HG02840 (cell line): ENCODE results near the gene PLXNB3.

Source experiments
- ATAC-seq: cut with Tn5 transposase; IDR thresholded peaks from one replicate; pipeline ENCODE4 v1.9.1; 2021; ENCODE audit warnings: mild to moderate bottlenecking, moderate library complexity, moderate number of reproducible peaks; ENCODE audit not compliant: unreplicated experiment, low FRiP score

Gene PLXNB3

DNA sequence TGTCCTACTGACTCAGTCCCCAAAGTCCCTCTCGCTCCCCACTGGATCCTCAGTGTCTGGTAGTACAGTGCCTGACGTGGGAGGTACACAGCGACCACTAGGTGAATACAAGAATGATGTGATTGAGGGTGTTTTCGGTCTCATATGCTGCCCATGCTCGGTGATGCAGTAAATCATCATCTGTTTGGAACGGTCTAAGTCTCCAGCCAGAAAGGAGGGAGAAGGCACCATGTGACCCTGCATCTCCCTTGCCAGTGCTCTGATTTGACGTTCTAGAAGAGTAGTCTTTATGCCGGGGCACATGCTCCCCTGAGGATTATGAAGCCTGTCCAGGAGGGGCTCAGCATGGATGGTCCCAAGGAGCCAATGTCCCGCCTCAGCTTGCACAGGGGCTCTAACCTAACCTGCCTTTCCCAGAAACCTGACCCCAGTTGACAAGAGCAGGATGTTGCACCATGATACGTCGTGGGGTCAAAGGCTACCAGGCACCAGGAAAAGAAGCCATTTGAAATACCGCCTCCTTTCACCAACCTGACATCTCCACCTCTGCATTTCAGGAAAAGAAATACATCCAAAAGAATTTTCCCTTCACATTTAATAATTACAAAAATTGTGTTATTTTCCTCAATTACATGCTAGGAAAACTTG, 13.8 kb upstream of the PLXNB3 start:
- ATAC-seq, result no peak

DNA sequence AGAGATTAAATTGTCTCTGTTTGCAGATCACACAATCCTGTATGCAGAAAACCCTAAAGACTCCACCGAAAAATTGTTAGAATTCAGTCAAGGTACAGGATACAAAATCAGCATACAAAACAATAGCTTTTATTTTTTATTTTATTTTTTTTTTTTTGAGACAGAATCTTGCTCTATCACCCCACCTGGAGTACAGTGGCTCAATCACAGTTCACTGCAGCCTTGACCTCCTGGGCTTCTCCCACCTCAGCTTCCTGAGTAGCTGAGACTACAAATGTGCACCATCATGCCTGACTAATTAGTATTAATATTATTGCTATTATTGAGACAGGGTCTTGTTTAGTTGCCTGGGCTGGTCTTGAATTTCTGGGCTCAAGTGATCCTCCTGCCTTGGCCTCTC, 8.9 kb upstream of the PLXNB3 start:
- ATAC-seq, result no peak

DNA sequence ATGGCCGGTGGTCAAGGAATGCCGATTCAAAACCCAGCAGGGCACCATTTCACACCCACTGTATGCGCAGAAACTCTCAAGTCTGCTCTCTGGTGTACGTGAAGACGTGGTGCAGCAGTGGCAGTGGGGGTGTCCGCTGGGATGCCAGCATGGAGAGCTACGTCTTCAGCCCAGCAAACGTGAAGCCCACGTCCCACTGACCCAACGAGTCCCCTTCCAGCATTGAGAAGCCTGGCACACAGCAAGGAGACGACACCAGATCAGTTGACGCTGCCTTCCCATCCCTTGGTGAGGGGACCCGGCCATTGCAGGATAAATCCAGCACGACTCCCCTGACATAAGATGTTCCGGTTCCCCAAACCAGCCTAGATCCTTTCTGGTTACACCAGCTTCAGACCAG, 2.2 kb upstream of the PLXNB3 start:
- ATAC-seq, result no peak

DNA sequence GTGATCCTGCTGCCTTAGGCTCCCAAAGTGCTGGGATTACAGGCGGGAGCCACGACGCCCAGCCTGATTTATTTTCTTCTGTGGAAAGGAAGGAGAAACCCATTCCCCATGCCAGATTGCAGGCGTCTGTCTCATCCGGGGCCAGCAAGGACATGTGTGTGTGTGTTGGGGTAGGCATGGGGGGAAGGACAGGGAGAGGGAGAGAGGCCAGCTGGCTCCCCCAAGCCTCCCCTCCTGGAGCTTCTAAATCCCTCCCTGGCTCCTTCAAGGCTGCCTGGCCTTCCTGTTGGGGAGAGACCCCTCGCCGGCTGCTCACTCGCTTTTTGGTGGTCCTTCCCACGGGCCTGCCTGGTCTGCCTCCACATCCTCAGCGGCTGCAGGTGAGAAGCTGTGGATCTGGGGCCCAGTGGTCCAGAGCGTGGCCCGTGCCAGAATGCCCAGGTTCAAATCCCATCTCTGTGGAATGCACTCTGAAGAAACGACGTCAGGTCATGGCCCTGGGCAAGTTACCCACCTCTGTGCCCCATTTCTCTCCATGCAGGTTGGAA, 1.3 kb upstream of the PLXNB3 start:
- ATAC-seq, result no peak

DNA sequence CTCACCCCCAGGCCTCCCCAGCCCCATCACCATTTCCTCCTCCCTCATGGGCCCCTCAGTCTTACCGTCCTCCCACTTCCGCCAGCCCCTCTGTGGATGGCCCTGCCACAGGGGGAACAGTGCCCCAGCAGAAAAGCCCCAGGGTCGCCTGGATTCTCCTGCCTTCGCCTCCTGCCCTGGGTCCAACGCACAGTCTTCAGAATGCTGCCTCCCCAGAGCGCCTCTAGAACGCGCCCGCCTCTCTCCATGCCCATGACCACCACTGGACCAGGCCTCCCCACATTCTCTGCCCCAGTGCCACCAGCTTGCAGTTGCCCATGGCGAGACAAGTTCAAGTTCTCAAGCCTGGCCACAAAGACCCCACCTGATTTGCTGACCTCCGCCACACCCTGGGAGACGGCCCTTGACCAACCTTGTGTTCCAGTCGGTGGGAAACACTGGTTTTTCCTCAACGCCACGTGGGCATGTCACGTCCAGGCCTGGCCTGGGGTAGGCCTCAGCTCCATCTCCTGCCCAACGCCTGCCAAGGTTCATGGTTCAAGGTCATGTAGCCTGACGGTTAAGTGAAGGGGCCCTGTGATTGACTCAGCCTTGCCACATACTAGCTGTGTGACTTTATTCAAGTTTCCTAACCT, 634 bp upstream of the PLXNB3 start:
- no peak for ATAC-seq

DNA sequence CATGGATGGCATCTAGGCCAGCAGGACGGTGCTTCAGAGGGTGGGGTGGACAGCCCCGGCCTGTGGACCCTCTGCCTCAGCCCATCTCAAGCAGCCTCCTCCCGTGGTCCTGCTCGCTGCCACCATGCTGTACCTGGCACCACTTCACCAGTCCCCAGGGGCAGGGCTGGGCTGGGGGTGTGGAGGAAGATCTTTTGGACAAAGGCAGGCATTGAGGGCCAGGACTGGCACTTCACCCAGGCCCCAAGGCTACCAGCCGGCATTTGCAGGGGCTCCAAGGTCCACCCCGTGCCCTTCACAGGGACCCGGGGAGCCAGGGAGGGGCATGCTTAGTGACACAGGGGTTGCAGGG, 713 bp downstream of the PLXNB3 start:
- no peak for ATAC-seq

DNA sequence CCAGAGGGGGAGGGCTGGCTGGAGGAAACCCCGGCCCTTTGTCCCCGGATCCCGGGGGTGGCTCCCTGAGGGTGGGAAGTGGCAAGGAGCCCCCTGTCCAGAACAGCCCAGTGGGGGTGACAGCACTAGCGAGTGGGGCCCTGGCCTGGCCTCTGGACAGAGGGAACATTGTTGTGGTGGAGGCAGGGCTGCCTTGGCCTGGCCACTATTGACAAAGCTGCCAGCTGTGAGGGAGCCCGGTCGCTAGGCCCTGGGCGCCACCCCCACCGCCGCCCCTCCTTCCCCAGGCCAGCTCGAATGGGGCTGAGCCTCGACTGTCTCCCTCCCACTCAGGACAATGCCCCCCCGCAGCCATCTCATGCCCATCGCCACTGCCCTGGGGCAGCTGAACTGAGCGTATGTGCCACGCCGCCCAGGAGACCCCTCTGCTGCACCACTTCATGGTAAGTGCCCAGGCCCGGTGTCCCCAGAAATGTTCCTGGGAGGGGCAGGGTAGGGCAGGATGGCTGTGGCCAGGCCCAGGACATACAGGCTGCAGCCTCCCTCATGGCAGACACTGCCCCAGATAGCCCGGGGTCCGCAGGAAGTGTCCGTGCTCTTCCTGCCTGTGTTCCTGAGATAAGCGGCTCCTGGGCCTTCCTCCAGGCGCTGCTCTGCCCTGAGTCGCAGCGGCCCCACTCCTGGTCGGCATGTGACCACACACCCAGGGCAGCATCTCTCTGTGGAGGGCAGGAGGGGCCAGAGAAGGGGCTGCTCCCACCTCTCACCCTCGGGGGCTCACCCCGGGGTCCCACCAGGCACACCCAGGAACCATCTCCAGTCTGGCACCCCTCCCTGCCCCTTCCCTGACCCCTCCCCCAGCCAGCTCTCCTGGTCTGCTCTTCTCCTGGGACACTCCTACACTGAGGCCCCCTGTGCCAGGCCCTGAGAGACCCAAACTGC, 1.4 kb downstream of the PLXNB3 start:
- ATAC-seq, result no peak

DNA sequence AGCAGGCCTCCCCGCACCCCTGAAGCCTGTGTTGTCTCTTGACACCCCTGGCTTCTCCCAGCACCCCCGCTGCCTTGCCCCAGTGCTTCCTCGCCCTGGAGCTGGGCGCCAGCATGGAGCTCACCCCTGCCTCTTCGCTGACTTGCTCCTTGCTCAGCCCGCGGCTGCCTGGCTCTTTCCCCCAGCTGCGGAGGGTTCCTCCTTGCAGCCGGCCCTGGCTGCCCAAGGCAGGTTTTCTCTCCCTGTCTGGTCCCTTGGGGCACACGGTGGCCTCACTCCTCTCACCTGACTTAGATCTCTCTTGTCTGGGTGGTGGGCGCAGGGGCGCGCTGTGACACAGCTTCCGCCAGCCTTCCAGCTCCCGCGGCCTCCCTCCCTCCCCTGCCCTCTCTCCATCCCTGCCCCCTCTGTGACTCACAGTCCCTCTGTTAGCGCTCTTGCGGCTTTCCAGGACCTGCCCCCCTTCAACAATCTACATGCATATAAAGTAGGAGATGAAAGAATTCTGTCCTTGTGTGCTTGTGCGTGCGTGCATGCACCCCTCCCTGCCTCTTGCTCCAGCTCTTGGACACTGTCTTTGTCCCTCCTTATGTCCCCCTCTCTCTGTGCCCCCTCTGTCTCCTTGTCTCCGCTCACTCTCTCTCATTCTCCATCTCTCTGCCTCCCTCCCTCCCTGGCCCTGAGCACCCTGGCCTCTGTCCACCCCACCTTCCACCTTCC, 2.2 kb downstream of the PLXNB3 start:
- no peak for ATAC-seq

DNA sequence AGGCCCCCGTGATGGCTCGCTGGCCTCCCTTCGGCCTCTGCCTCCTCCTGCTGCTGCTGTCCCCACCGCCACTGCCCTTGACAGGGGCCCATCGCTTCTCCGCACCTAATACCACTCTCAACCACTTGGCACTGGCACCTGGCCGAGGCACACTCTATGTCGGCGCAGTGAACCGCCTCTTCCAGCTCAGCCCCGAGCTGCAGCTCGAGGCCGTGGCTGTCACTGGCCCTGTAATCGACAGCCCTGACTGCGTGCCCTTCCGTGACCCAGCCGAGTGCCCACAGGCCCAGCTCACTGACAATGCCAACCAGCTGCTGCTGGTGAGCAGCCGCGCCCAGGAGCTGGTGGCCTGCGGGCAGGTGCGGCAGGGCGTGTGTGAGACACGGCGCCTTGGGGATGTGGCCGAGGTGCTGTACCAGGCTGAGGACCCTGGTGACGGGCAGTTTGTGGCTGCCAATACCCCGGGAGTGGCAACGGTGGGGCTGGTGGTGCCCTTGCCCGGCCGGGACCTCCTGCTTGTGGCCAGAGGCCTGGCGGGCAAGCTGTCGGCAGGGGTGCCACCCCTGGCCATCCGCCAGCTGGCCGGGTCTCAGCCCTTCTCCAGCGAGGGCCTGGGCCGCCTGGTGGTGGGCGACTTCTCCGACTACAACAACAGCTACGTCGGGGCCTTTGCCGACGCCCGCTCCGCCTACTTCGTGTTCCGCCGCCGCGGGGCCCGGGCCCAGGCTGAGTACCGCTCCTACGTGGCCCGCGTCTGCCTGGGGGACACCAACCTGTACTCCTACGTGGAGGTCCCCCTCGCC, 3.0 kb downstream of the PLXNB3 start:
- no peak for ATAC-seq

DNA sequence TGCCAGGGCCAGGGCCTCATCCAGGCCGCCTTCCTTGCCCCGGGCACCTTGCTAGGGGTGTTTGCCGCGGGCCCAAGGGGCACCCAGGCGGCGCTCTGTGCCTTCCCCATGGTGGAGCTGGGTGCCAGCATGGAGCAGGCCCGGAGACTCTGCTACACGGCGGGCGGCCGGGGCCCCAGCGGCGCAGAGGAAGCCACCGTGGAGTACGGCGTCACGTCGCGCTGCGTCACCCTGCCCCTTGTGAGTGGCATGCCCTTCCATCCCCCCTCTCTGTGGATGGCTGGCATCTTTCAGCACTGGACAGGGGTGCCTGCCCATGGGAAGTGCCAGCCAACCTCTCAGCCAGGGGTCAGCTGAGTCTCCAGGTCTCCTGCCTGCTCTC, 3.6 kb downstream of the PLXNB3 start:
- ATAC-seq, result no peak

DNA sequence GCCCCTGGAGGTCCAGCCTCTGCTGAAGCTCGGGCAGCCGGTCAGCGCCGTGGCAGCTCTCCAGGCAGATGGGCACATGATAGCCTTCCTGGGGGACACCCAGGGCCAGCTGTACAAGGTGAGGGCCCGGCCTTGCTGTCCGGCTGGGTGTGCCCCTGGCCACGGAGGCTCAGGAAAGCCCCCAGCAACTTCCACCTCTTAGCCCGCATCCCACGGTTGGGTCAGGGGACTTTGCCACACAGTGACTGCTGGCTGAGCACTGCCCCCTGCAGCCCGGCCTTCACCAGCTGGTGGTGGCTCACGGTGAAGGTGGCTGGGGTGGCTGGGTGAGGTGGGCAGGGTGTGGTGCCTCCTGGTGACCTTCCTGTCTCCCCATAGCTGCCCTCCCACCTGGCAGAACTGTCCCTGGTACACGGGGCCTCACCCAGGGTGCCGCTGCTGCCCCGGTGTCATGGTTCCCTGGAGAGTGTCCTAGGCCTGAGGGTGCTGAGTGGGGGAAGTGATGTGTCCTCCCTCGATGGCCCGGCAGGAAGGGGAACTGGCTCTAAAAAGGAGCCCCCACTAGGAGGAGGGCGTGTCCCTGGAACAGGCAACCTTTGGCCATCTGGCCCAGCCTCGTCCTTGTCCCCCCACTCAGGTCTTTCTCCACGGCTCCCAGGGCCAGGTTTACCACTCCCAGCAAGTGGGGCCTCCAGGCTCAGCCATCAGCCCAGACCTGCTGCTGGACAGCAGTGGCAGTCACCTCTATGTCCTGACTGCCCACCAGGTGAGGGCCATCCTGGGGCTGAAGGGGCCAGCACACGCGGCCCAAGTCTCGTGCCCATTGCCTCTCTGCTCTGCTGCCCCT, 4.5 kb downstream of the PLXNB3 start:
- ATAC-seq, result no peak

DNA sequence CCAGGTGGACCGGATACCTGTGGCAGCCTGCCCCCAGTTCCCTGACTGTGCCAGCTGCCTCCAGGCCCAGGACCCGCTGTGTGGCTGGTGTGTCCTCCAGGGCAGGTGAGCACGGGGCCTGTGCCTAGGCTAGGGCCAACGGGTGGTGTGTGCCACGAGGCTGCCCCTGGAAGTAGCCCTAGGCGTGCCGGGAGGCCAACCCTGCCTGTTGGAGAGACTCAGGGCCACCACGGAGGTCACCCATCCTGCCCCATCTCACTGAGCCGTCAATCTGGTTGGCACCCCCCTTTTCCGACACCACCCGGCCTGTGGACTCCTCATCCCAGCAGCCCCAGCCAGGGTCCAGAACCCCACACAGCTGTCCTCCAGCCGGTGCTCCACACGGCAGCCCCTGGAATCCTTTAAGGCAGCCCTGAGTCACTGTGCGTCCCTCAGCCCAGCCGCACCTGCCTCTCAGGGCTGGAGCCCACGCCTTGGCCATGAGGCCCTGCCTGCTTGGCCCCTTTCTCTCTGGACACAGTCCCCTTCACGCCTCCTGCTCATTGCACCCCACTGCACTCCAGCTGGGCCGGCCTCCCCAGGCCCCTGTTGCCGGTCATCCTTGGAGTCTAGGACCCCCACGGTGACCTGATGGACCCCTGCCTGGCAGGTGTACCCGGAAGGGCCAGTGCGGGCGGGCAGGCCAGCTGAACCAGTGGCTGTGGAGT, 5.3 kb downstream of the PLXNB3 start:
- ATAC-seq, result no peak

DNA sequence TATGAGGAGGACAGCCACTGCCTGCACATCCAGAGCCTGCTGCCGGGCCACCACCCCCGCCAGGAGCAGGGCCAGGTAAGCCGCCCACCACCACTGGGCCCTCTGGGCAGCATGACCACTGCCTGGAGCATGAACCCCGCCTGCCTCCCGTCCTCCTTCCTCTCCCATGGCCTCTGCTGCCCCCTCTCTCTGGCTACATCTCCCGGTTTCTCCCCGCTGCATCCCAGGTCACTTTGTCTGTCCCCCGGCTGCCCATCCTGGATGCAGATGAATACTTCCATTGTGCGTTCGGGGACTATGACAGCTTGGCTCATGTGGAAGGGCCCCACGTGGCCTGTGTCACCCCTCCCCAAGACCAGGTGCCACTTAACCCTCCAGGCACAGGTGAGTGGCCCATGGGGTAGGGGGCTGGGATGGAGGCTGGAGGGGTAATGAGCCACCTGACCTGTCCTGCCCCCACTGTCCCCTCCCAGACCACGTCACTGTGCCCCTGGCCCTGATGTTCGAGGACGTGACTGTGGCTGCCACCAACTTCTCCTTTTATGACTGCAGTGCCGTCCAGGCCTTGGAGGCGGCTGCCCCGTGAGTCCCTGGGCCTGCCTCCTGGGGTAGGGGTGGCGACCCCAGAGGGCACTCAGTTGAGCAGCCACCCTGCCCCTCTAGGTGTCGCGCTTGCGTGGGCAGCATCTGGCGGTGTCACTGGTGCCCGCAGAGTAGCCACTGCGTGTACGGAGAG, 6.0 kb downstream of the PLXNB3 start:
- ATAC-seq, result no peak

DNA sequence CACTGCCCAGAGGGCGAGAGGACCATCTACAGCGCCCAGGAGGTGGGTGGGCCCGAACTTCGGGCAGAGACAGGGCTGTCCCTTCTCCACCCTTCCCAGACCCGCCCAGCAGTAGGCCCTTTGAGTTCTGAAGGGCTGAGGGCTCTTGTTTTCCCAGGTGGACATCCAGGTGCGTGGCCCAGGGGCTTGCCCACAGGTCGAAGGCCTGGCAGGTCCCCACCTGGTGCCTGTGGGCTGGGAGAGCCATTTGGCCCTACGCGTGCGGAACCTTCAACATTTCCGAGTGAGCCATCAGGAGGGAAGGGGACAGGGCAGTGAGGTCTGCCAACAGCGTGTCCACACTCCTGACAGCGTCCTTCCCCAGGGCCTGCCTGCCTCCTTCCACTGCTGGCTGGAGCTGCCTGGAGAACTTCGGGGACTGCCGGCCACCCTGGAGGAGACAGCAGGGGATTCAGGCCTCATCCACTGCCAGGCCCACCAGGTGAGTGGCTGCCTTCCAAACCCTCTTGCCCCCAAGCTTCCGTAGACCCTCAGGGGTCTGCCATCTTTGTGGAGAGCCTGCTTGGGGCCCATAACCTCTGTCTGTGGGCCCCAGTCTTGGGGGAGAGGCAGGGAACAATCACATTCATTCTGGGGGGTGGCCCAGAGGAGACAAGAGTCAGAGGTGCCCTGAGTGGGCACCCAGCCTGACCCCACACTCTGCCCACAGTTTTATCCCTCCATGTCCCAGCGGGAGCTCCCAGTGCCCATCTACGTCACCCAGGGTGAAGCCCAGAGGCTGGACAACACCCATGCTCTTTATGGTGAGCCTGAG, 6.8 kb downstream of the PLXNB3 start:
- no peak for ATAC-seq

DNA sequence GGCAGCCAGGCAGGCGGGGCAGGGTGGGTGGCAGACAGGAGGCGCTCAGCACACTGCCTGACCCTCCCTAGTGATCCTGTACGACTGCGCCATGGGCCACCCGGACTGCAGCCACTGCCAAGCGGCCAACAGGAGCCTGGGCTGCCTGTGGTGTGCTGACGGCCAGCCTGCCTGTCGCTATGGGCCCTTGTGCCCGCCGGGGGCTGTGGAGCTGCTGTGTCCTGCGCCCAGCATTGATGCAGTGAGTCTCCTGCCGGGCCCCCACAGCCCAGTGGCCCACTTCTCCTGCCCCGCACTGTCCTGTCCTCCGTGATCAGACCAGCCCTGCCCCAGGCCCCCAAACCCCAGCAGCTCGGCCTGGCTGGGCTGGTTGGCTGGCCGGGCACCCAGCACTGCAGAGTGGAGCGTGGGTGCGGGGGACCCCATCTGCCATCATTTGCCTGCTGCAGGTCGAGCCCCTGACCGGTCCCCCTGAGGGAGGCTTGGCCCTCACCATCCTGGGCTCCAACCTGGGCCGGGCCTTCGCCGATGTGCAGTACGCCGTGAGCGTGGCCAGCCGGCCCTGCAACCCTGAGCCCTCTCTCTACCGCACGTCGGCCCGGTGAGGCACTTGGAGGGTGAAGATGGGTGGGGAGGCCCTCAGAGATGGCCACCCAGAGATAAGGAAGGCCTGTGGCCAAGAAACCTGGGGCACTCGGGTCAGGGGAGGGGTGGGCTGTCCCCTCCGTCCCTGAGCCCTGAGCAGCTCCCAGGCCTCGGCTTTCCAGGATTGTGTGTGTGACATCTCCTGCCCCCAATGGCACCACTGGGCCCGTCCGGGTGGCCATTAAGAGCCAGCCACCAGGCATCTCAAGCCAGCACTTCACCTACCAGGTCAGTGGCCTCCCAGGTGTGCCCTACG, 7.6 kb downstream of the PLXNB3 start:
- no peak for ATAC-seq
